H1 (cell line): ENCODE data around the gene GUCY1B1. TPM values are rescaled to one million over a fixed set of nuclear protein-coding genes. Genes with fewer than 3 reads are reported as not detected.

Experiments used
- CTCF ChIA-PET: fragments of 300-600 bp; sonication (Branson Sonifier 250); formaldehyde crosslinking; loops from one replicate; lab custom pipeline; 2021; ENCODE audit not compliant: partially characterized antibody; lab: Charles Lee
- POLR2A ChIA-PET: fragments of 300-600 bp; sonication (Branson Sonifier 250); formaldehyde crosslinking; loops from one replicate; lab custom pipeline; 2021; ENCODE audit warnings: inconsistent platforms; ENCODE audit not compliant: partially characterized antibody; lab: Charles Lee
- DNase-seq, 2 experiments: peaks; one replicate each; pipeline versions ENCODE4 v3.0.0 to v3.0.0-alpha.2; 2010 to 2022; ENCODE audit warnings: low spot score in 2 of 2, low read depth in 1 of 2, mixed read lengths in 1 of 2
- FAIRE-seq: peaks from 2 replicates; lab custom pipeline; 2011; peaks lifted over from hg19 to GRCh38; lab: Jason Lieb, UNC
- H2AFZ ChIP-seq: 2 replicates; pipeline ENCODE4 v1.8.1; 2012; ENCODE audit warnings: low read length, inconsistent platforms
- H2AK5ac ChIP-seq: 2 replicates; pipeline ENCODE4 v1.6.1; 2013; ENCODE audit warnings: low read depth, low read length
- H2BK120ac ChIP-seq: replicated peaks from 2 replicates; pipeline ENCODE3; 2013; ENCODE audit warnings: low read depth, low read length, inconsistent platforms
- H2BK12ac ChIP-seq: 2 replicates; pipeline ENCODE4 v1.6.1; 2013; ENCODE audit warnings: low read depth, low read length
- H2BK15ac ChIP-seq: 2 replicates; pipeline ENCODE4 v1.6.1; 2013; ENCODE audit warnings: low read length
- H2BK20ac ChIP-seq: 2 replicates; pipeline ENCODE4 v1.6.1; 2013; ENCODE audit warnings: low read length
- H2BK5ac ChIP-seq: 2 replicates; pipeline ENCODE4 v1.6.1; 2013; ENCODE audit warnings: low read depth, low read length
- H3K14ac ChIP-seq: 2 replicates; pipeline ENCODE4 v1.6.1; 2013; ENCODE audit warnings: inconsistent platforms; ENCODE audit not compliant: insufficient read length
- H3K18ac ChIP-seq: 2 replicates; pipeline ENCODE4 v1.6.1; 2013; ENCODE audit warnings: low read length; ENCODE audit errors: extremely low read depth
- H3K23ac ChIP-seq: 2 replicates; pipeline ENCODE4 v1.6.1; 2013; ENCODE audit warnings: inconsistent platforms; ENCODE audit not compliant: insufficient read length
- H3K23me2 ChIP-seq: 2 replicates; pipeline ENCODE4 v1.6.1; 2013; ENCODE audit warnings: low read depth, low read length
- H3K27ac ChIP-seq: 2 replicates; pipeline ENCODE4 v1.6.1; 2011; ENCODE audit warnings: low read depth, low read length, inconsistent platforms
- H3K27me3 ChIP-seq, 4 experiments: replicated peaks in 1 of 4; 1 replicate in 1 of 4; 2 replicates in 3 of 4; pipeline versions ENCODE4 v1.6.1 to v1.8.1; 2011 to 2013; ENCODE audit warnings: low read length in 3 of 4, mild to moderate bottlenecking in 3 of 4, inconsistent platforms in 2 of 4, mixed read lengths in 2 of 4, moderate library complexity in 1 of 4; ENCODE audit not compliant: control insufficient read depth in 3 of 4, insufficient read depth in 3 of 4; ENCODE audit errors: extremely low read depth in 1 of 4
- H3K36me3 ChIP-seq, 4 experiments: 2 replicates each; pipeline versions ENCODE4 v1.6.1 to v1.8.1; 2011 to 2013; ENCODE audit warnings: mild to moderate bottlenecking in 4 of 4, low read length in 3 of 4, moderate library complexity in 2 of 4, control low read depth in 1 of 4, inconsistent platforms in 1 of 4; ENCODE audit not compliant: insufficient read depth in 4 of 4, control insufficient read depth in 2 of 4
- H3K4ac ChIP-seq: replicated peaks from 2 replicates; pipeline ENCODE3; 2013; ENCODE audit warnings: low read length, low read depth, mixed read lengths, inconsistent platforms; ENCODE audit not compliant: insufficient read length
- H3K4me1 ChIP-seq, 4 experiments: replicated peaks in 1 of 4; 1 replicate in 1 of 4; 2 replicates in 3 of 4; pipeline versions ENCODE4 v1.6.1 to v1.8.1; 2011 to 2013; ENCODE audit warnings: low read length in 3 of 4, inconsistent platforms in 2 of 4, mixed read lengths in 1 of 4; ENCODE audit not compliant: insufficient read depth in 4 of 4, control insufficient read depth in 3 of 4
- H3K4me2 ChIP-seq, 2 experiments: 2 replicates each; pipeline versions ENCODE4 v1.6.1 to v1.8.1; 2011 to 2013; ENCODE audit warnings: low read depth in 2 of 2, low read length in 2 of 2, control low read depth in 1 of 2, inconsistent platforms in 1 of 2, mild to moderate bottlenecking in 1 of 2; ENCODE audit not compliant: insufficient read depth in 1 of 2
- H3K4me3 ChIP-seq, 4 experiments: fragments of 200-600, 300-600 bp in 1 of 4; sonication (generic), shearing (Covaris generic), sonication (Bioruptor Twin) in 1 of 4; 2 replicates each; pipeline versions ENCODE4 v1.5.1 to v1.8.1; 2011 to 2016; ENCODE audit warnings: low read length in 4 of 4, low read depth in 3 of 4, control low read depth in 2 of 4, inconsistent platforms in 2 of 4, mild to moderate bottlenecking in 2 of 4, mixed read lengths in 1 of 4, moderate library complexity in 1 of 4; ENCODE audit not compliant: insufficient read depth in 2 of 4; ENCODE audit errors: extremely low read depth in 1 of 4
- H3K56ac ChIP-seq: replicated peaks from 2 replicates; pipeline ENCODE3; 2013; ENCODE audit warnings: low read depth, mild to moderate bottlenecking, mixed read lengths, low read length, inconsistent platforms; ENCODE audit not compliant: insufficient read length
- H3K79me1 ChIP-seq: 2 replicates; pipeline ENCODE4 v1.6.1; 2013; ENCODE audit warnings: low read depth, low read length, control low read depth
- H3K79me2 ChIP-seq, 2 experiments: 2 replicates each; pipeline versions ENCODE4 v1.6.1 to v1.8.1; 2012 to 2013; ENCODE audit warnings: low read length in 2 of 2, mild to moderate bottlenecking in 2 of 2, inconsistent platforms in 1 of 2; ENCODE audit not compliant: insufficient read depth in 2 of 2, control insufficient read depth in 1 of 2
- H3K9ac ChIP-seq, 4 experiments: replicated peaks in 1 of 4; 1 replicate in 1 of 4; 2 replicates in 3 of 4; pipeline versions ENCODE4 v1.6.1 to v1.8.1; 2011 to 2013; ENCODE audit warnings: low read depth in 3 of 4, low read length in 3 of 4, control low read depth in 2 of 4, mild to moderate bottlenecking in 2 of 4, moderate library complexity in 2 of 4, inconsistent platforms in 1 of 4; ENCODE audit errors: extremely low read depth in 1 of 4
- H3K9me3 ChIP-seq, 2 experiments: 2 replicates each; pipeline versions ENCODE4 v1.6.1 to v1.8.1; 2012 to 2013; ENCODE audit warnings: mild to moderate bottlenecking in 2 of 2, moderate library complexity in 2 of 2, control low read depth in 1 of 2, inconsistent platforms in 1 of 2, low read depth in 1 of 2, low read length in 1 of 2, mixed read lengths in 1 of 2; ENCODE audit not compliant: insufficient read depth in 2 of 2
- H4K20me1 ChIP-seq, 2 experiments: replicated peaks in 1 of 2; 2 replicates each; pipeline versions ENCODE3 to v1.8.1; 2011 to 2013; ENCODE audit warnings: inconsistent platforms in 2 of 2, low read length in 2 of 2, mild to moderate bottlenecking in 1 of 2; ENCODE audit not compliant: insufficient read depth in 2 of 2, control insufficient read depth in 1 of 2
- H4K5ac ChIP-seq: 2 replicates; pipeline ENCODE4 v1.6.1; 2013; ENCODE audit warnings: low read length, low read depth, mixed read lengths, inconsistent platforms; ENCODE audit not compliant: insufficient read length
- H4K8ac ChIP-seq: 2 replicates; pipeline ENCODE4 v1.8.0; 2013; ENCODE audit warnings: mild to moderate bottlenecking, moderate library complexity, low read length, inconsistent platforms; ENCODE audit not compliant: insufficient read depth; ENCODE audit errors: extremely low read depth
- H4K91ac ChIP-seq: replicated peaks from 2 replicates; pipeline ENCODE3; 2013; ENCODE audit warnings: low read length, mixed read lengths, inconsistent platforms; ENCODE audit not compliant: insufficient read length
- EGR1 ChIP-seq: IDR thresholded peaks from 2 replicates; pipeline ENCODE4 v1.6.1; 2011; ENCODE audit warnings: low read depth, low read length, borderline replicate concordance
- FOSL1 ChIP-seq: IDR thresholded peaks from 2 replicates; pipeline ENCODE4 v1.6.1; 2011; ENCODE audit warnings: mild to moderate bottlenecking, low read depth, low read length, moderate library complexity; ENCODE audit not compliant: insufficient read depth
- KDM1A ChIP-seq: fragments of 200-600, 300-600 bp; sonication (generic); IDR thresholded peaks from 2 replicates; pipeline ENCODE4 v1.7.1; 2016; ENCODE audit warnings: mild to moderate bottlenecking, low read length, borderline replicate concordance
- MAX ChIP-seq: IDR thresholded peaks from 2 replicates; pipeline ENCODE4 v1.6.1; 2012; ENCODE audit warnings: inconsistent platforms
- POLR2AphosphoS5 ChIP-seq: IDR thresholded peaks from 2 replicates; pipeline ENCODE4 v1.6.1; 2011; ENCODE audit warnings: low read depth, low read length
- RAD21 ChIP-seq, 2 experiments: IDR thresholded peaks in 1 of 2; conservative IDR thresholded peaks in 1 of 2; 2 replicates each; pipeline ENCODE4 v1.6.1; 2011; ENCODE audit warnings: low read depth in 2 of 2, low read length in 2 of 2, improper control_type of control experiment in 1 of 2, inconsistent platforms in 1 of 2, mild to moderate bottlenecking in 1 of 2, moderate library complexity in 1 of 2
- SIRT6 ChIP-seq: IDR thresholded peaks from one replicate; pipeline ENCODE4 v1.7.1; 2012; ENCODE audit warnings: low read length, inconsistent platforms
- SP4 ChIP-seq: IDR thresholded peaks from 2 replicates; pipeline ENCODE4 v1.6.1; 2012; ENCODE audit warnings: low read length, inconsistent platforms
- TCF12 ChIP-seq: IDR thresholded peaks from 2 replicates; pipeline ENCODE4 v1.6.1; 2011; ENCODE audit warnings: low read depth, mild to moderate bottlenecking, low read length
- WGBS, 2 experiments: shearing (Covaris generic) in 1 of 2; methylation state at CpG; one replicate each; pipeline versions ENCODE4 v1.1.6 to v1.1.7; 2013 to 2015; ENCODE audit warnings: low lambda C conversion rate in 2 of 2, mixed read lengths in 2 of 2, inconsistent platforms in 1 of 2, low coverage in 1 of 2, missing lambda C conversion rate in 1 of 2; ENCODE audit not compliant: insufficient replicate concordance in 2 of 2, insufficient coverage in 1 of 2, insufficient read length in 1 of 2; ENCODE audit errors: extremely low coverage in 1 of 2, missing lambda C conversion rate in 1 of 2; 5-methylcytosine and 5-hydroxymethylcytosine counted together
- polyA plus RNA-seq, 7 experiments: library from polyadenylated mRNA; depleted of rRNA in 3 of 7; stranded (reverse) in 5 of 7; unstranded in 2 of 7; fragments of >200 nt in 5 of 7; fragments of 200-250 nt in 2 of 7; gene quantifications; 1 replicate in 5 of 7; 2 replicates in 1 of 7; 4 replicates in 1 of 7; pipeline versions ENCODE4 v1.2.1 to v1.2.3, GENCODE V29; 2011 to 2013; ENCODE audit warnings: missing spikeins in 2 of 7, mixed read lengths in 2 of 7
- total RNA-seq: library from RNA; stranded (reverse); fragmentation: NEBNext Ultra II Directional; extraction: Animal tissue kit (Norgen Biotek cat#: 25700); gene quantifications from 2 replicates; pipeline ENCODE4 v1.2.1, GENCODE V29; 2021
- TF ChIP-seq, protein P1 (sequence below): IDR thresholded peaks from 2 replicates; pipeline ENCODE4 v1.6.1; 2011; ENCODE audit warnings: low read depth, mild to moderate bottlenecking, low read length; ENCODE audit not compliant: insufficient read depth

GUCY1B1 gene
- total and polyA plus RNA-seq, 2 of the 8 experiments (the other 6 are each of a cell fraction or from before 2014, with no cell fraction given): 1.5 to 2.9 TPM

DNA sequence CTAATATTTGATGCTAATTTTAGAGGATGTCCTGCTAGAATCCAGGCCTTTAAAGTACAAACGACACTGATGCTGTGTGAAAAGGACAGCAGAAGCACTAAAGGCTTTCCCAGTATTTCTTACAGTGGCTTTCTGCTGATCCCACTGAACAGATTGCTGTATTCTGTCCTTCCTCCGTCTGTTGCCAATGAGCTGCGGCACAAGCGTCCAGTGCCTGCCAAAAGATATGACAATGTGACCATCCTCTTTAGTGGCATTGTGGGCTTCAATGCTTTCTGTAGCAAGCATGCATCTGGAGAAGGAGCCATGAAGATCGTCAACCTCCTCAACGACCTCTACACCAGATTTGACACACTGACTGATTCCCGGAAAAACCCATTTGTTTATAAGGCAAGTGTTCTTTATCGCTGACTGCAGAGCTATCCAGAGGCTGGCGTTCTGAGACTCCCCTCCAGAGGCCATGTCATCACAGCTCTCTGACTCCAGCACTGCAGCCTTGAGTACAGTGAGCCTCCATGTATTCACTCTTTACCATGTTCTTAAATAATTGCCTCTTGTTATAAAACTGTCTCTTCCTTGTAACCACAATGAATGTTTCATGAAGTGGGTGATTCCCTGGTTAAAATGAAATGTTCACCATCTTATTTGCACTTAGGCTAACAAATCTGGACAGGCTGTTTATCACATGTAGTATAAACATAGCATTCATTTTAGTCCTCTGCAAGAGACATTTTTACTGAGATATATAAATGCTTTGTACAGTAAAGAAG, 43.6 kb downstream of the GUCY1B1 start:
- CTCF ChIA-PET: interaction anchor here (1.2 kb wide), 1 partner anchor 15 kb away, joined by 6 read pairs; no protein-coding TSS in a partner anchor
- no peak overlapping the region for H3K27ac ChIP-seq

More for the DNA sequence above, 43.6 kb downstream of the GUCY1B1 start:
- Histone ChIP-seq H3K9me3 (no peaks in the 10 kb centered on the region), H3K4ac (no peak overlapping the region), H2BK5ac (no peak overlapping the region), H2BK120ac (no peak overlapping the region), H3K4me3 (no peak overlapping the region), H4K5ac (no peak overlapping the region), H2AK5ac (no peak overlapping the region), H3K14ac (no peak overlapping the region), H4K20me1 (no peaks in the 10 kb centered on the region), H2BK12ac (no peak overlapping the region), H3K4me2 (no peak overlapping the region), H3K23ac (no peak overlapping the region), H3K23me2 (no peaks in the 10 kb centered on the region)
- no peak for FAIRE-seq
- TF ChIP-seq MAX (no peak), KDM1A (no peak), POLR2AphosphoS5 (no peak), RAD21 (IDR thresholded peaks at IDR 0.05 in 1 of 2, conservative IDR thresholded peaks at IDR 0.05 in 1 of 2; ENCODE audit: low read depth in 2 of 2, low read length in 2 of 2) (no peak), EGR1 (no peak), SIRT6 (no peak), TCF12 (no peak), SP4 (no peak), FOSL1 (no peak)
- TF ChIP-seq, protein P1, sequence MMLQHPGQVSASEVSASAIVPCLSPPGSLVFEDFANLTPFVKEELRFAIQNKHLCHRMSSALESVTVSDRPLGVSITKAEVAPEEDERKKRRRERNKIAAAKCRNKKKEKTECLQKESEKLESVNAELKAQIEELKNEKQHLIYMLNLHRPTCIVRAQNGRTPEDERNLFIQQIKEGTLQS: no peak
- TF ChIP-seq, all 59 proteins: peak for 0
- Histone ChIP-seq H4K91ac (no peak overlapping the region), H3K18ac (no peak overlapping the region), H4K8ac (no peak overlapping the region), H3K36me3 (no peaks in the 10 kb centered on the region), H2BK20ac (no peak overlapping the region), H3K79me1 (no peaks in the 10 kb centered on the region), H2BK15ac (no peak overlapping the region), H3K4me1 (peaks cover 0 to 2% (median 0%) of the 10 kb centered on the region in 4 experiments; a peak in 1 of 7 replicates), H3K27me3 (no peaks in the 10 kb centered on the region), H2AFZ (no peak overlapping the region), H3K9ac (no peak overlapping the region; a peak in 1 of 7 replicates), H3K79me2 (no peaks in the 10 kb centered on the region), H3K56ac (no peak overlapping the region)
- POLR2A ChIA-PET: no interaction called here
- DNase-seq: no peak
- WGBS, 2 experiments: 90% methylated on average over 9 of the region's 9 CpGs; no CpG with 5 or more reads in 1 of the 2 experiments
